Endothelial cell (in vitro differentiated cells): Measurements from ENCODE around the gene HOXD12. TPM values are rescaled to one million over a fixed set of nuclear protein-coding genes. Genes with fewer than 3 reads are reported as not detected.

Source experiments
- DNase-seq: peaks from one replicate; pipeline ENCODE4 v3.0.0; 2021; ENCODE audit warnings: low spot score
- H3K27ac Mint-ChIP-seq: one replicate; pipeline ENCODE4 v1.8.0; 2021; ENCODE audit warnings: mixed read lengths, inconsistent platforms; ENCODE audit not compliant: unreplicated experiment
- H3K27me3 Mint-ChIP-seq: one replicate; pipeline ENCODE4 v1.8.0; 2021; ENCODE audit warnings: mild to moderate bottlenecking, moderate library complexity, mixed read lengths, inconsistent platforms; ENCODE audit not compliant: unreplicated experiment
- H3K36me3 Mint-ChIP-seq: one replicate; pipeline ENCODE4 v1.8.0; 2021; ENCODE audit warnings: mild to moderate bottlenecking, low read depth, mixed read lengths, inconsistent platforms; ENCODE audit not compliant: unreplicated experiment
- H3K4me1 Mint-ChIP-seq: one replicate; pipeline ENCODE4 v1.8.0; 2021; ENCODE audit warnings: mild to moderate bottlenecking, mixed read lengths, inconsistent platforms; ENCODE audit not compliant: unreplicated experiment
- H3K4me3 Mint-ChIP-seq: one replicate; pipeline ENCODE4 v1.8.0; 2021; ENCODE audit warnings: mild to moderate bottlenecking, mixed read lengths, inconsistent platforms; ENCODE audit not compliant: unreplicated experiment
- H3K9me3 Mint-ChIP-seq: one replicate; pipeline ENCODE4 v1.8.0; 2021; ENCODE audit warnings: mixed read lengths, inconsistent platforms; ENCODE audit not compliant: unreplicated experiment
- CTCF ChIP-seq: fragments of 200-600 bp; sonication (generic); IDR thresholded peaks from one replicate; pipeline ENCODE4 v1.5.0; 2021; ENCODE audit warnings: antibody characterized with exemption; ENCODE audit not compliant: unreplicated experiment
- total RNA-seq: library from RNA; stranded (reverse); fragmentation: NEBNext Ultra II Directional; extraction: Animal tissue kit (Norgen Biotek cat#: 25700); gene quantifications from one replicate; pipeline ENCODE4 v1.2.1, GENCODE V29; 2021; ENCODE audit not compliant: unreplicated experiment

The HOXD12 gene
- total RNA-seq, 1 donor from 2014 or later: not detected

GRCh38 chr2:176100547-176101140, 1.0 kb downstream of the HOXD12 start:
- Mint-ChIP-seq H3K4me3 (no peak overlapping the region), H3K9me3 (no peaks in the 10 kb centered on the region), H3K27ac (no peak overlapping the region), H3K4me1 (peaks cover 22% of the 10 kb centered on the region), H3K36me3 (no peaks in the 10 kb centered on the region), H3K27me3 (peaks cover 52% of the 10 kb centered on the region)
- no peak for TF ChIP-seq CTCF
- DNase-seq: peak; percentile 8

GRCh38 chr2:176101216-176101830, 1.7 kb downstream of the HOXD12 start:
- TF ChIP-seq CTCF: no peak
- Mint-ChIP-seq H3K4me1 (peaks cover 27% of the 10 kb centered on the region), H3K27ac (no peak overlapping the region), H3K9me3 (no peaks in the 10 kb centered on the region), H3K27me3 (peaks cover 59% of the 10 kb centered on the region), H3K36me3 (no peaks in the 10 kb centered on the region), H3K4me3 (no peak overlapping the region)
- no peak for DNase-seq

- Mint-ChIP-seq H3K9me3 (no peaks in the 10 kb centered on the region), H3K36me3 (no peaks in the 10 kb centered on the region), H3K27ac (no peak overlapping the region), H3K4me3 (no peak overlapping the region), H3K27me3 (peaks cover 61% of the 10 kb centered on the region), H3K4me1 (peaks cover 25% of the 10 kb centered on the region)
- no peak for DNase-seq
- no peak for TF ChIP-seq CTCF
These were observed 2.2 kb downstream of the HOXD12 start for GRCh38 chr2:176101842-176102241.

- H3K4me3 Mint-ChIP-seq: no peak overlapping the region
- no peak for TF ChIP-seq CTCF
- no peaks in the 10 kb centered on the region for H3K9me3 Mint-ChIP-seq
These were observed 2.8 kb downstream of the HOXD12 start for GRCh38 chr2:176102309-176102866.

GRCh38 chr2:176103194-176103593, 3.6 kb downstream of the HOXD12 start:
- no peaks in the 10 kb centered on the region for H3K36me3 Mint-ChIP-seq
- H3K4me1 Mint-ChIP-seq: peaks cover 20% of the 10 kb centered on the region
- TF ChIP-seq CTCF: no peak
- peaks cover 58% of the 10 kb centered on the region for H3K27me3 Mint-ChIP-seq
- H3K9me3 Mint-ChIP-seq: no peaks in the 10 kb centered on the region
- no peak for DNase-seq
- H3K27ac Mint-ChIP-seq: no peak overlapping the region
- no peak overlapping the region for H3K4me3 Mint-ChIP-seq

More at GRCh38 chr2:176102309-176102866, 2.8 kb downstream of the HOXD12 start:
- no peak for DNase-seq
- peaks cover 27% of the 10 kb centered on the region for H3K4me1 Mint-ChIP-seq
- H3K27me3 Mint-ChIP-seq: peaks cover 65% of the 10 kb centered on the region
- no peak overlapping the region for H3K27ac Mint-ChIP-seq
- H3K36me3 Mint-ChIP-seq: no peaks in the 10 kb centered on the region
